GM12878 (cell line): ENCODE measurements around the gene LEF1. TPM values are rescaled to one million over a fixed set of nuclear protein-coding genes. Genes with fewer than 3 reads are reported as not detected.

Source experiments
- ATAC-seq: fragments of 200-7000 bp; cut with Tn5 transposase; 3 replicates; pipeline ENCODE4 v1.9.1; 2020; ENCODE audit warnings: mild to moderate bottlenecking, moderate library complexity
- BruUV-seq: library from RNA; stranded (reverse); fragments of 400-500 nt; replicated peaks from 2 replicates; lab custom pipeline; 2021; lab: Mats Ljungman, UMichigan
- CTCF ChIA-PET: fragments of 300-600 bp; sonication (Branson Sonifier 250); formaldehyde crosslinking; extraction: SDS; loops from one replicate; lab custom pipeline; 2021; ENCODE audit warnings: inconsistent platforms; lab: Yijun Ruan, JAX
- POLR2A ChIA-PET: fragments of 350-600 bp; formaldehyde crosslinking; extraction: SDS; loops from one replicate; lab custom pipeline; 2021; ENCODE audit warnings: inconsistent platforms; lab: Charles Lee
- RAD21 ChIA-PET: fragments of 300-600 bp; sonication (Branson Sonifier 250); formaldehyde crosslinking; loops from one replicate; lab custom pipeline; 2023; ENCODE audit warnings: antibody characterized with exemption; ENCODE audit not compliant: unreplicated experiment; lab: Charles Lee
- SMC1A ChIA-PET: fragments of 300-600 bp; sonication (Branson Sonifier 250); formaldehyde crosslinking; loops from one replicate; lab custom pipeline; 2023; ENCODE audit not compliant: unreplicated experiment, uncharacterized antibody; lab: Charles Lee
- DNase-seq: peaks from one replicate; pipeline ENCODE4 v3.0.0-alpha.2; 2011; ENCODE audit warnings: low read depth, low spot score
- FAIRE-seq: peaks from 3 replicates; lab custom pipeline; 2011; peaks lifted over from hg19 to GRCh38; lab: Jason Lieb, UNC
- H2AFZ ChIP-seq: 2 replicates; pipeline ENCODE4 v1.6.0; 2011; ENCODE audit warnings: low read depth, low read length, control low read depth; ENCODE audit not compliant: control insufficient read depth
- H3K27ac ChIP-seq: 2 replicates; pipeline ENCODE4 v1.5.1; 2011; ENCODE audit warnings: control low read depth; ENCODE audit not compliant: control insufficient read depth, insufficient read depth
- H3K27me3 ChIP-seq, 2 experiments: replicated peaks in 1 of 2; 2 replicates each; pipeline versions ENCODE4 v1.6.0 to v1.6.1; 2011; ENCODE audit warnings: low read length in 1 of 2; ENCODE audit not compliant: control insufficient read depth in 2 of 2, insufficient read depth in 2 of 2
- H3K36me3 ChIP-seq, 2 experiments: 2 replicates each; pipeline ENCODE4 v1.5.1; 2011; ENCODE audit warnings: low read length in 1 of 2; ENCODE audit not compliant: control insufficient read depth in 2 of 2, insufficient read depth in 2 of 2
- H3K4me1 ChIP-seq: 2 replicates; pipeline ENCODE4 v1.6.1; 2011; ENCODE audit warnings: mild to moderate bottlenecking, low read length, moderate library complexity, mixed read lengths; ENCODE audit not compliant: control insufficient read depth, insufficient read depth
- H3K4me2 ChIP-seq: 2 replicates; pipeline ENCODE4 v1.6.0; 2011; ENCODE audit warnings: control low read depth; ENCODE audit not compliant: control insufficient read depth, insufficient read depth
- H3K4me3 ChIP-seq: fragments of 200-600 bp; sonication (generic); 2 replicates; pipeline ENCODE4 v1.5.1; 2016
- H3K79me2 ChIP-seq: 2 replicates; pipeline ENCODE4 v1.6.0; 2011; ENCODE audit warnings: low read length; ENCODE audit not compliant: control insufficient read depth, insufficient read depth
- H3K9ac ChIP-seq: 2 replicates; pipeline ENCODE4 v1.8.0; 2011; ENCODE audit warnings: low read length, control low read depth, mixed read lengths; ENCODE audit not compliant: control insufficient read depth, insufficient read depth
- H3K9me3 ChIP-seq: replicated peaks from 3 replicates; pipeline ENCODE4 v1.5.1; 2011; ENCODE audit warnings: mild to moderate bottlenecking, low read length; ENCODE audit not compliant: control insufficient read depth, insufficient read depth
- H4K20me1 ChIP-seq: 2 replicates; pipeline ENCODE4 v1.6.0; 2011; ENCODE audit not compliant: control insufficient read depth, insufficient read depth
- BMI1 ChIP-seq: fragments of 450-650 bp; IDR thresholded peaks from 2 replicates; pipeline ENCODE4 v1.6.1; 2016; ENCODE audit warnings: mild to moderate bottlenecking, moderate library complexity, borderline replicate concordance
- EP300 ChIP-seq, 2 experiments: fragments of 150-350 bp in 1 of 2; IDR thresholded peaks; 2 replicates each; pipeline ENCODE4 v1.6.1; 2011 to 2012; ENCODE audit warnings: low read depth in 2 of 2, low read length in 2 of 2, borderline replicate concordance in 1 of 2, improper control_type of control experiment in 1 of 2, inconsistent platforms in 1 of 2; ENCODE audit not compliant: control insufficient read depth in 1 of 2
- GATAD2B ChIP-seq: fragments of 450-650 bp; conservative IDR thresholded peaks from 2 replicates; pipeline ENCODE4 v1.6.1; 2017; ENCODE audit warnings: low read depth, mild to moderate bottlenecking, moderate library complexity
- IKZF2 ChIP-seq, 2 experiments: fragments of 450-650 bp; IDR thresholded peaks; 2 replicates each; pipeline ENCODE4 v1.6.1; 2017; ENCODE audit warnings: mild to moderate bottlenecking in 2 of 2, moderate library complexity in 2 of 2
- SIX5 ChIP-seq: IDR thresholded peaks from 2 replicates; pipeline ENCODE4 v1.6.1; 2011; ENCODE audit warnings: mild to moderate bottlenecking, low read depth, low read length, moderate library complexity; ENCODE audit not compliant: severe bottlenecking
- SUZ12 ChIP-seq: fragments of 200-600 bp; sonication (generic); IDR thresholded peaks from one replicate; pipeline ENCODE4 v1.6.1; 2018; ENCODE audit warnings: antibody characterized with exemption, mild to moderate bottlenecking; ENCODE audit not compliant: unreplicated experiment
- TBL1XR1 ChIP-seq: IDR thresholded peaks from 2 replicates; pipeline ENCODE4 v1.6.1; 2012; ENCODE audit warnings: low read depth, low read length, improper control_type of control experiment
- WRNIP1 ChIP-seq: IDR thresholded peaks from 2 replicates; pipeline ENCODE4 v1.6.1; 2011; ENCODE audit warnings: low read depth, low read length, improper control_type of control experiment, borderline replicate concordance
- WGBS: methylation state at CpG from one replicate; pipeline ENCODE4 v1.1.6; 2016; ENCODE audit warnings: low lambda C conversion rate; ENCODE audit not compliant: insufficient replicate concordance, insufficient coverage; ENCODE audit errors: missing lambda C conversion rate; 5-methylcytosine and 5-hydroxymethylcytosine counted together
- in situ Hi-C: fragments of 300-500 bp; cut with MboI; formaldehyde crosslinking; loops from 9 replicates; pipeline ENCODE4 v1.14.3; 2018; ENCODE audit warnings: mixed read lengths
- intact Hi-C: fragments of 100-400 bp; cut with micrococcal nuclease; formaldehyde crosslinking; loops from one replicate; pipeline ENCODE4 v1.14.2; 2022; ENCODE audit not compliant: unreplicated experiment
- polyA plus RNA-seq, 11 experiments: library from polyadenylated mRNA; depleted of rRNA in 4 of 11; unstranded in 6 of 11; stranded (reverse) in 5 of 11; fragments of >200 nt; fragmentation: Nextera tagmentation in 4 of 11; fragmentation: Illumina TruSeq in 1 of 11; extraction: Ambion mirVana in 4 of 11; extraction: Trizol in 1 of 11; gene quantifications; 1 replicate in 1 of 11; 2 replicates in 10 of 11; pipeline versions ENCODE4 v1.2.1 to v1.2.3, GENCODE V29; 2011 to 2016; ENCODE audit warnings: inconsistent platforms in 2 of 11, missing spikeins in 2 of 11, low read depth in 1 of 11
- total RNA-seq, 4 experiments: library from RNA; depleted of rRNA in 3 of 4; stranded (reverse); fragments of >200 nt in 3 of 4; fragmentation: Illumina TruSeq in 1 of 4; extraction: Trizol in 1 of 4; gene quantifications; 2 replicates each; pipeline versions ENCODE4 v1.2.1 to v1.2.3, GENCODE V29; 2013 to 2021
- TF ChIP-seq, protein P1 (sequence below): fragments of 450-650 bp; IDR thresholded peaks from 2 replicates; pipeline ENCODE4 v1.6.1; 2016; ENCODE audit warnings: mild to moderate bottlenecking

The LEF1 gene
- total and polyA plus RNA-seq, 10 of the 15 experiments (the other 5 are each of a cell fraction or from before 2014, with no cell fraction given): 10.2 to 38.1 (median 19.5) TPM

DNA sequence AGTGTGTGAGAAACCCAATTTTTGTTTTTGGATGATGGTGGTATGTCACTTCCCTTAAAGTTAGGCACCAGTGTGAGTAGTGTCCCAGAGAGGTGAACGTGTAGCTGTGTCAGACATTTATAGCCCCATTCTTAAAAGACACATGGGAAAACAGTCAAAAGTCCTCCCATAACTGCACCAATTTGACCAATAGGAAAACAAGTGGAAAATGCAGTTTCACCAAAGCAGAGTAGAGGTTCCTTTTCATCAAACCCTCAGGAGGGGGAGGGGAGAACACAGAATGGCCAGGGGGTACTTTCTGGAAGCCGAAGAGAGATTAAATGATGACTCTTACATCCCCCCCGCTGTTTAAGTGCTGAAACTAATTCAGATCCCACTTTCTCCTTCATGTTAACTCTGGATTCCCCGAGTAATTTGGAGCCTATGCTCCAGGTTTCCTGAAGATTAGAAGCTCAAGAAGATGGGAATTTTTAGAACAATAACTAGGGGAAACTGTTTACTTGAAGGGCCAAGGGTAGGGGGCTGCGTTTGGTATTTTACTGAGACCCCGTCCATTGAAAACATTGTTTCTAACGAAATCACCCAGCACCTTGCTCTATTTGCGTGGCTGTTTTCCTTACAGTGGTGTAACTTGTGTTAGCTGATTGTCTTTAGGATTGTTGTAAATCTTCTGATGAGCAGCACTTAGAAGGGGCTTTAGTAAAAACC lies 2.1 kb upstream of the LEF1 start:
- WGBS: 0% methylated on average over 8 of the region's 8 CpGs
- Histone ChIP-seq H3K9ac (no peak overlapping the region), H3K79me2 (no peaks in the 10 kb centered on the region), H3K27me3 (peaks cover 11 to 34% of the 10 kb centered on the region in 2 experiments), H3K9me3 (no peaks in the 10 kb centered on the region), H2AFZ (no peak overlapping the region), H3K4me3 (no peak overlapping the region), H3K4me2 (no peak overlapping the region), H3K4me1 (peaks cover 3% of the 10 kb centered on the region; the same call in 1 of the 2 replicates), H3K27ac (no peak overlapping the region), H4K20me1 (no peaks in the 10 kb centered on the region; the same call in 1 of the 2 replicates), H3K36me3 (no peaks in the 10 kb centered on the region)
- FAIRE-seq (no peak), DNase-seq (no peak), ATAC-seq (no peak)
- CTCF ChIA-PET: interaction anchor here (0.7 to 1.2 kb wide), 3 partner anchors 11 to 108 kb away, joined by 3 read pairs; no protein-coding TSS in a partner anchor
- intact Hi-C loops: no loop called here
- POLR2A ChIA-PET: no interaction called here
- no TSS peak for BruUV-seq
- TF ChIP-seq BMI1 (peak; percentile 78; the same call in 1 of the 2 replicates), SUZ12 (peak; percentile 45), WRNIP1 (no peak), SIX5 (no peak), EP300 (IDR thresholded peaks at IDR 0.05; ENCODE audit: borderline replicate concordance in 1 of 2, control insufficient read depth in 1 of 2, low read depth in 2 of 2, low read length in 2 of 2) (no peak), IKZF2 (IDR thresholded peaks at IDR 0.05) (no peak), TBL1XR1 (no peak), GATAD2B (no peak)
- TF ChIP-seq, protein P1, sequence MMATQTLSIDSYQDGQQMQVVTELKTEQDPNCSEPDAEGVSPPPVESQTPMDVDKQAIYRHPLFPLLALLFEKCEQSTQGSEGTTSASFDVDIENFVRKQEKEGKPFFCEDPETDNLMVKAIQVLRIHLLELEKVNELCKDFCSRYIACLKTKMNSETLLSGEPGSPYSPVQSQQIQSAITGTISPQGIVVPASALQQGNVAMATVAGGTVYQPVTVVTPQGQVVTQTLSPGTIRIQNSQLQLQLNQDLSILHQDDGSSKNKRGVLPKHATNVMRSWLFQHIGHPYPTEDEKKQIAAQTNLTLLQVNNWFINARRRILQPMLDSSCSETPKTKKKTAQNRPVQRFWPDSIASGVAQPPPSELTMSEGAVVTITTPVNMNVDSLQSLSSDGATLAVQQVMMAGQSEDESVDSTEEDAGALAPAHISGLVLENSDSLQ: no peak
- in situ Hi-C loops: loop anchor here (25.0 kb wide), 1 partner anchor 458 kb away; the partner anchor contains the start of gene PAPSS1
- RAD21 ChIA-PET: interaction anchor here (0.8 kb wide), 1 partner anchor 40 kb away, joined by 3 read pairs; no protein-coding TSS in a partner anchor
- SMC1A ChIA-PET: no interaction called here
